Tibial nerve (tissue), 3 donors: Measurements from ENCODE around the gene PSMD9.

Experiments
- POLR2A ChIP-seq, 2 donors: fragments of 450-650 bp; IDR thresholded peaks; one replicate each; pipeline ENCODE4 v1.6.1; 2017; ENCODE audit warnings: antibody characterized with exemption in 2 of 2, mild to moderate bottlenecking in 2 of 2, moderate library complexity in 2 of 2
- TF ChIP-seq, protein P1 (sequence below), 5 experiments: fragments of 200-600 bp in 3 of 5; fragments of 450-650 bp in 2 of 5; sonication (generic) in 3 of 5; IDR thresholded peaks; one replicate each; pipeline ENCODE4 v1.5.1; 2016 to 2019; ENCODE audit warnings: antibody characterized with exemption in 5 of 5, mild to moderate bottlenecking in 3 of 5, moderate library complexity in 2 of 5

- TF ChIP-seq POLR2A (IDR thresholded peaks at IDR 0.05) = no peak
- TF ChIP-seq, protein P1, sequence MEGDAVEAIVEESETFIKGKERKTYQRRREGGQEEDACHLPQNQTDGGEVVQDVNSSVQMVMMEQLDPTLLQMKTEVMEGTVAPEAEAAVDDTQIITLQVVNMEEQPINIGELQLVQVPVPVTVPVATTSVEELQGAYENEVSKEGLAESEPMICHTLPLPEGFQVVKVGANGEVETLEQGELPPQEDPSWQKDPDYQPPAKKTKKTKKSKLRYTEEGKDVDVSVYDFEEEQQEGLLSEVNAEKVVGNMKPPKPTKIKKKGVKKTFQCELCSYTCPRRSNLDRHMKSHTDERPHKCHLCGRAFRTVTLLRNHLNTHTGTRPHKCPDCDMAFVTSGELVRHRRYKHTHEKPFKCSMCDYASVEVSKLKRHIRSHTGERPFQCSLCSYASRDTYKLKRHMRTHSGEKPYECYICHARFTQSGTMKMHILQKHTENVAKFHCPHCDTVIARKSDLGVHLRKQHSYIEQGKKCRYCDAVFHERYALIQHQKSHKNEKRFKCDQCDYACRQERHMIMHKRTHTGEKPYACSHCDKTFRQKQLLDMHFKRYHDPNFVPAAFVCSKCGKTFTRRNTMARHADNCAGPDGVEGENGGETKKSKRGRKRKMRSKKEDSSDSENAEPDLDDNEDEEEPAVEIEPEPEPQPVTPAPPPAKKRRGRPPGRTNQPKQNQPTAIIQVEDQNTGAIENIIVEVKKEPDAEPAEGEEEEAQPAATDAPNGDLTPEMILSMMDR (IDR thresholded peaks at IDR 0.05) = no peak
Measured at GRCh38 chr12:121926874-121927706, 38.5 kb downstream of the PSMD9 start.
